T-cell (primary cell): ENCODE results near the gene ETV6. TPM values are rescaled to one million over a fixed set of nuclear protein-coding genes. Genes with fewer than 3 reads are reported as not detected.

Experiments used
- ATAC-seq, 4 experiments: fragments of 200-7000 bp in 3 of 4; fragments of 150-1000 bp in 1 of 4; cut with Tn5 transposase; replicated peaks in 1 of 4; 1 replicate in 3 of 4; 2 replicates in 1 of 4; pipeline ENCODE4 v1.10.0; 2021; ENCODE audit warnings: moderate library complexity in 3 of 4, mild to moderate bottlenecking in 2 of 4, moderate number of reproducible peaks in 1 of 4
- CTCF ChIA-PET, 2 donors: fragments of 300-600 bp; sonication (Branson Sonifier 250); formaldehyde crosslinking; loops; one replicate each; lab custom pipeline; 2022; ENCODE audit warnings: antibody characterized with exemption in 2 of 2; lab: Charles Lee
- POLR2A ChIA-PET, 2 donors: fragments of 300-600 bp; sonication (Branson Sonifier 250); formaldehyde crosslinking; loops; one replicate each; lab custom pipeline; 2022; ENCODE audit warnings: antibody characterized with exemption in 2 of 2; lab: Charles Lee
- DNase-seq, 35 experiments: peaks; one replicate each; pipeline versions ENCODE4 v3.0.0 to v3.0.0-alpha.2; 2013 to 2023
- H3K27ac ChIP-seq: one replicate; pipeline ENCODE4 v1.5.1; 2013; ENCODE audit warnings: low read length
- H3K27me3 ChIP-seq, 2 experiments: replicated peaks in 1 of 2; 1 replicate in 1 of 2; 2 replicates in 1 of 2; pipeline versions ENCODE4 v1.6.1 to v1.7.0; 2013; ENCODE audit warnings: low read length in 1 of 2, mixed read lengths in 1 of 2; ENCODE audit not compliant: control insufficient read depth in 2 of 2, insufficient read depth in 2 of 2; ENCODE audit errors: extremely low read depth in 1 of 2
- H3K36me3 ChIP-seq, 2 donors: 1 replicate in 1 of 2; 2 replicates in 1 of 2; pipeline versions ENCODE4 v1.6.1 to v1.7.0; 2013; ENCODE audit warnings: low read length in 1 of 2; ENCODE audit not compliant: control insufficient read depth in 2 of 2, insufficient read depth in 1 of 2; ENCODE audit errors: extremely low read depth in 1 of 2
- H3K4me1 ChIP-seq, 2 experiments: 1 replicate in 1 of 2; 2 replicates in 1 of 2; pipeline versions ENCODE4 v1.6.1 to v1.7.0; 2013; ENCODE audit warnings: low read length in 2 of 2, mixed read lengths in 1 of 2; ENCODE audit not compliant: insufficient read depth in 2 of 2, control insufficient read depth in 1 of 2; ENCODE audit errors: extremely low read depth in 1 of 2
- H3K4me3 ChIP-seq, 2 donors: 1 replicate in 1 of 2; 2 replicates in 1 of 2; pipeline versions ENCODE4 v1.5.1 to v1.7.0; 2013; ENCODE audit warnings: mild to moderate bottlenecking in 2 of 2, low read length in 1 of 2, moderate library complexity in 1 of 2; ENCODE audit not compliant: control insufficient read depth in 1 of 2; ENCODE audit errors: extremely low read depth in 1 of 2
- H3K9me3 ChIP-seq: 2 replicates; pipeline ENCODE4 v1.7.0; 2013
- H3K27ac Mint-ChIP-seq, 2 donors: one replicate each; pipeline ENCODE4 v1.8.0; 2020 to 2021; ENCODE audit warnings: mild to moderate bottlenecking in 2 of 2, mixed read lengths in 2 of 2
- H3K27me3 Mint-ChIP-seq, 2 donors: one replicate each; pipeline ENCODE4 v1.8.0; 2021 to 2022; ENCODE audit warnings: mixed read lengths in 2 of 2
- H3K36me3 Mint-ChIP-seq: one replicate; pipeline ENCODE4 v1.8.0; 2021; ENCODE audit warnings: mixed read lengths
- H3K4me1 Mint-ChIP-seq, 3 donors: one replicate each; pipeline ENCODE4 v1.8.0; 2020 to 2022; ENCODE audit warnings: mixed read lengths in 3 of 3, mild to moderate bottlenecking in 1 of 3
- H3K4me3 Mint-ChIP-seq, 3 donors: one replicate each; pipeline ENCODE4 v1.8.0; 2020 to 2022; ENCODE audit warnings: mild to moderate bottlenecking in 3 of 3, mixed read lengths in 3 of 3, moderate library complexity in 3 of 3
- H3K9me3 Mint-ChIP-seq, 3 donors: one replicate each; pipeline ENCODE4 v1.8.0; 2020 to 2022; ENCODE audit warnings: mixed read lengths in 3 of 3
- WGBS: methylation state at CpG from one replicate; pipeline ENCODE4 v1.1.5; 2013; ENCODE audit warnings: missing lambda C conversion rate; ENCODE audit not compliant: insufficient coverage; 5-methylcytosine and 5-hydroxymethylcytosine counted together
- total RNA-seq, 35 experiments: library from RNA in 6 of 35; stranded (reverse) in 6 of 35; fragments of 120-200 nt in 1 of 35; gene quantifications; one replicate each; pipeline versions ENCODE4 v1.2.1 to v1.2.4 and lab custom pipeline; 2013 to 2026

The ETV6 gene
- total RNA-seq, 5 donors from 2014 or later (not counting 1 experiment from before 2014, with no cell fraction given): 24.8 to 36.3 (median 31.3) TPM

GRCh38 chr12:11758087-11758486, 108.6 kb downstream of the ETV6 start:
- Mint-ChIP-seq H3K4me1 (peaks cover 28 to 39% (median 39%) of the 10 kb centered on the region in 3 donors), H3K4me3 (no peak overlapping the region), H3K36me3 (peaks cover 45% of the 10 kb centered on the region), H3K27me3 (no peaks in the 10 kb centered on the region), H3K9me3 (no peaks in the 10 kb centered on the region), H3K27ac (peak overlapping the region; percentile 18 to 51)
- peaks cover 9 to 10% of the 10 kb centered on the region in 2 experiments for H3K4me1 ChIP-seq
- WGBS: no CpG with 5 or more reads among the region's 4 CpGs
- H3K27me3 ChIP-seq: no peaks in the 10 kb centered on the region
- no peaks in the 10 kb centered on the region for H3K9me3 ChIP-seq
- ATAC-seq (no peak), DNase-seq (no peak)
- H3K4me3 ChIP-seq: no peak overlapping the region
- H3K27ac ChIP-seq: no peak overlapping the region
- peaks cover 0 to 29% of the 10 kb centered on the region in 2 donors for H3K36me3 ChIP-seq
- CTCF ChIA-PET: interaction anchor here in 1 of 2 donors (0.5 to 1.3 kb wide), 2 partner anchors 180 to 1549 kb away, joined by 3 to 4 read pairs; no protein-coding TSS in a partner anchor
- POLR2A ChIA-PET: no interaction called here

- Mint-ChIP-seq H3K9me3 (no peaks in the 10 kb centered on the region), H3K27me3 (no peaks in the 10 kb centered on the region), H3K27ac (peak overlapping the region; percentile 18 to 51), H3K4me1 (peaks cover 30 to 42% (median 41%) of the 10 kb centered on the region in 3 donors), H3K36me3 (peaks cover 38% of the 10 kb centered on the region), H3K4me3 (no peak overlapping the region)
- Histone ChIP-seq H3K27ac (no peak overlapping the region), H3K4me1 (peaks cover 9 to 10% of the 10 kb centered on the region in 2 experiments), H3K4me3 (no peak overlapping the region), H3K36me3 (peaks cover 0 to 22% of the 10 kb centered on the region in 2 donors), H3K27me3 (no peaks in the 10 kb centered on the region), H3K9me3 (no peaks in the 10 kb centered on the region)
- CTCF ChIA-PET: interaction anchor here (0.5 to 1.3 kb wide), 4 partner anchors 13 to 1550 kb away, joined by 3 to 4 read pairs (median 3); no protein-coding TSS in a partner anchor
- peak in 1 of 4 experiments; percentile 31 for ATAC-seq
- POLR2A ChIA-PET: no interaction called here
- WGBS: 80% methylated on average over 7 of the region's 14 CpGs
- DNase-seq: peak in 1 of 35 experiments; percentile 23
Measured at GRCh38 chr12:11758510-11759493, 109.3 kb downstream of the ETV6 start.

- Mint-ChIP-seq H3K27ac (no peak overlapping the region), H3K27me3 (no peaks in the 10 kb centered on the region), H3K4me3 (no peak overlapping the region), H3K4me1 (peaks cover 33 to 48% (median 44%) of the 10 kb centered on the region in 3 donors), H3K9me3 (no peaks in the 10 kb centered on the region), H3K36me3 (peaks cover 37% of the 10 kb centered on the region)
- peaks cover 9 to 10% of the 10 kb centered on the region in 2 experiments for H3K4me1 ChIP-seq
- 100% methylated on average over 1 of the region's 5 CpGs for WGBS
- peaks cover 0 to 19% of the 10 kb centered on the region in 2 donors for H3K36me3 ChIP-seq
- CTCF ChIA-PET: interaction anchor here in 1 of 2 donors (0.7 to 0.9 kb wide), 2 partner anchors 13 to 25 kb away, joined by 3 read pairs; no protein-coding TSS in a partner anchor
- DNase-seq: no peak
- H3K27me3 ChIP-seq: no peaks in the 10 kb centered on the region
- POLR2A ChIA-PET: no interaction called here
- ATAC-seq: no peak
- no peak overlapping the region for H3K4me3 ChIP-seq
- no peaks in the 10 kb centered on the region for H3K9me3 ChIP-seq
- no peak overlapping the region for H3K27ac ChIP-seq
Measured at GRCh38 chr12:11759494-11759878, 110.0 kb downstream of the ETV6 start.

GRCh38 chr12:11759899-11760298, 110.4 kb downstream of the ETV6 start:
- 86% methylated on average over 3 of the region's 3 CpGs for WGBS
- no peaks in the 10 kb centered on the region for H3K9me3 Mint-ChIP-seq
- ChIA-PET POLR2A (no interaction called here), CTCF (interaction anchor here in 1 of 2 donors (0.9 kb wide), 1 partner anchor 25 kb away, joined by 3 read pairs; no protein-coding TSS in a partner anchor)
- DNase-seq (no peak), ATAC-seq (no peak)
- no peak overlapping the region for H3K27ac Mint-ChIP-seq
- peaks cover 35 to 52% (median 48%) of the 10 kb centered on the region in 3 donors for H3K4me1 Mint-ChIP-seq
- no peaks in the 10 kb centered on the region for H3K27me3 Mint-ChIP-seq
- no peak overlapping the region for H3K4me3 ChIP-seq
- no peak overlapping the region for H3K27ac ChIP-seq
- no peak overlapping the region for H3K4me3 Mint-ChIP-seq
- peaks cover 0 to 18% of the 10 kb centered on the region in 2 donors for H3K36me3 ChIP-seq
- H3K4me1 ChIP-seq: peaks cover 9 to 10% of the 10 kb centered on the region in 2 experiments
- H3K27me3 ChIP-seq: no peaks in the 10 kb centered on the region
- H3K36me3 Mint-ChIP-seq: peaks cover 34% of the 10 kb centered on the region
- H3K9me3 ChIP-seq: no peaks in the 10 kb centered on the region

GRCh38 chr12:11761869-11762567, 112.5 kb downstream of the ETV6 start:
- ATAC-seq: no peak
- peak overlapping the region; percentile 68 to 75 for H3K27ac Mint-ChIP-seq
- no peaks in the 10 kb centered on the region for H3K9me3 Mint-ChIP-seq
- Histone ChIP-seq H3K27ac (no peak overlapping the region), H3K9me3 (no peaks in the 10 kb centered on the region), H3K27me3 (no peaks in the 10 kb centered on the region), H3K4me1 (peaks cover 24 to 27% of the 10 kb centered on the region in 2 experiments), H3K4me3 (no peak overlapping the region), H3K36me3 (peaks cover 0 to 3% of the 10 kb centered on the region in 2 donors)
- ChIA-PET CTCF (interaction anchor here in 1 of 2 donors (1.1 kb wide), 1 partner anchor 271 kb away, joined by 3 read pairs; no protein-coding TSS in a partner anchor), POLR2A (interaction anchor here in 1 of 2 donors (0.5 kb wide), 1 partner anchor 508 kb away, joined by 3 read pairs; no protein-coding TSS in a partner anchor)
- H3K4me1 Mint-ChIP-seq: peaks cover 56 to 73% (median 69%) of the 10 kb centered on the region in 3 donors
- no peaks in the 10 kb centered on the region for H3K27me3 Mint-ChIP-seq
- H3K36me3 Mint-ChIP-seq: peaks cover 19% of the 10 kb centered on the region
- DNase-seq: peak in 1 of 35 experiments; percentile 19
- no peak overlapping the region for H3K4me3 Mint-ChIP-seq
- WGBS: 60% methylated on average over 3 of the region's 8 CpGs
